ENCODE data around the gene MAP7D1.
A peak's percentile ranks its signal among the peaks of the same experiment; 100 is the strongest.

Gene MAP7D1

DNA sequence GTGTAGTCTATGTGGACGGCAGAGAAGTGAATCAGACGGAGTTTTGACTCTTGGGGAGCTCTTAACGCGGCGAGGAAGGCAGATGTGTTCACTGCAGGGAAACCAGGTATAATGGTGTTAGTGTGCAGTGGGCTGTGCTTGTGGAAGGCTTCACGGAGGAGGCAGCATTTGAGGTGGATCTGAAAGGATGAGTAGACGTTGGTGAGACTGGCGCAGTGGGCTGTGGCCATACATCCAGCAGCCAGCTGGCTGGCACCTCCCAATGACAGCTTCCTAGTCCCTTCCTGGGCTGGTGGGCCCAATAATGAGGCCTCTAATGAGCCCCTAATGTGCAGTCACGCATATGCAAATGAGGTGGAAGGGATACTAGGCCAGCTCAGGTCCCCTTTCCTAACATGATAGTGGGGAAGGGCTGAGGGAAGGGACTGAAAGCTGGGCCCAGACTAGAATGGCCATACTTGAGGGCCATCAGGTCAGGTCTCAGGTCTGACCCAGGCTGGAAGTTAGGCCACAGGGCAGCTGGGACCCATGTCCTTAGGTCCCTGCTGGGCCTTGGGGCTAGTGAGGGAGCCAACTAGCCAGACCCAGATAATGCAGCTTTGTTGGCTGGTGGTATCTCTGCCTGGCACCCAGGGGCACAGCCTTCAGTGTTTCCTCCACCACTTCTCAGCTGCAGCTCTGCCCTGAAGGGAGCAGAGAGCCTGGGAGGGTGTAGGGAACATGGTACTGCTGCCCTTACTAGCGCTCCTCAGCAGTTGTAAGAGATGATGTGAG, 3.8 kb downstream of the MAP7D1 start:
- TF ChIP-seq CTCF (IDR thresholded peaks at IDR 0.05; ENCODE audit: extremely low read depth, insufficient read depth, missing control alignments): no peak
- no peak for DNase-seq (ENCODE audit: low spot score)
- in situ Hi-C loops (cut with MboI; ENCODE audit: low pct_unique_long_range_greater_than_20kb, low sequenced_read_pairs, unreplicated experiment): no loop called here

- in situ Hi-C loops (cut with MboI; ENCODE audit: low pct_unique_long_range_greater_than_20kb, low sequenced_read_pairs, unreplicated experiment): no loop called here
- no peak for DNase-seq (ENCODE audit: low spot score)
- no peak for TF ChIP-seq CTCF (IDR thresholded peaks at IDR 0.05; ENCODE audit: extremely low read depth, insufficient read depth, missing control alignments)
These were observed 4.5 kb downstream of the MAP7D1 start for GRCh38 chr1:36160388-36160948.

DNA sequence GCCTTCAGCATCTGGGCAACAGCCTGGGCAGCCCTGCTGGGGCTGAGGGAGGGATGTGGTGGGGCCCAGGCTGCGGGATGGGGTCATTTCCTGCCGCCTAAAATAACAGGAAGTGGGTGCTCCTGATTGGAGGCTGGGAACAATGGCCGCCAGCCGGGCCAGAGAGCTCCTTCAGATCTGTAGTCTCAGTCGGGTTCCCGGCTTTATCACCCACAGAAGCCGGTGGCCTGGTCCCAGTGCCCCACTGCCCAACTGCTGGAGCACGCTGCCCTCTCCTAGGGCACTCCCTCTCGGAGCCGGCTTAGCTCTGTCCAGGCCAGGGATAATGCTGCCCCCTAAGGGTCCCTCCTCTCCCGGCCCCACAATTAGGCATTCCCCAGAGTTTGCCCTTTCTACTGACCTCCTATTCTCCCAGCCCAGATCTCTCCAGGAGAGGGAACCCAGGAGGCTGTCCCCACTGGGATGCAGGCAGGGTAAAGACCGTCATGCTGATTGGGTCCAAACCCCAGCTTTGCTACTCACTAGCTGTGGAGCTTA, 5.1 kb downstream of the MAP7D1 start:
- in situ Hi-C loops (cut with MboI; ENCODE audit: low pct_unique_long_range_greater_than_20kb, low sequenced_read_pairs, unreplicated experiment): no loop called here
- peak; percentile 44 for TF ChIP-seq CTCF (IDR thresholded peaks at IDR 0.05; ENCODE audit: extremely low read depth, insufficient read depth, missing control alignments)
- DNase-seq (ENCODE audit: low spot score): peak; percentile 68

- DNase-seq (ENCODE audit: low spot score): peak; percentile 75
- in situ Hi-C loops (cut with MboI; ENCODE audit: low pct_unique_long_range_greater_than_20kb, low sequenced_read_pairs, unreplicated experiment): no loop called here
These were observed 5.9 kb downstream of the MAP7D1 start for GRCh38 chr1:36161641-36162531.

DNA sequence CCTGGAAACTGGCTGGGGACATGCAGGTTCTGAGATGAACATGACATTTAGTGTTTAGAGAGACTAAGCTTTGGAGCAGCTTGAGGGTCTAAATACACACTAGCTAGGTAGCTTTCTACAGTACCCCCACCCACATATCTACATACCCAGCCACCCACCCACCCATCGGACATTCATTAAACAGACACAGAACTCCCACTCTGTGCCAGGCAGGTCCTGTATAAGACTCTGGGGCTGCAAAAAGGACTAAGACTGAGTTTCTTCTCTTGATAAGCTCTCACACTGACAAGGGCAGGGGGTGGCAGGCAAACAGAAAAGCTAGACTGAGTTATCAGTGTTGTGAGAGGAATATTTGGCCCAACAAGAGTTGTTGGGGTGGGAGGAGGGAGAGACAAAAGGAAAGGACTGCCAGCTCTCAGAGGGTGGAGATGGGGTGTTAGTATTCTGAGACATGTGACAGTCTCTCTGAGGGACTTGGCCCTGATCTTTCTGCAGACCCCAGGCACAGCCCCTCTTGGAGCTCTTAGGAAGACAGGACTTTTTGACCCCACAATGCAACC, 6.8 kb downstream of the MAP7D1 start:
- DNase-seq (ENCODE audit: low spot score): no peak
- in situ Hi-C loops (cut with MboI; ENCODE audit: low pct_unique_long_range_greater_than_20kb, low sequenced_read_pairs, unreplicated experiment): no loop called here
- TF ChIP-seq CTCF (IDR thresholded peaks at IDR 0.05; ENCODE audit: extremely low read depth, insufficient read depth, missing control alignments): no peak

More at GRCh38 chr1:36161641-36162531, 5.9 kb downstream of the MAP7D1 start:
- TF ChIP-seq CTCF (IDR thresholded peaks at IDR 0.05; ENCODE audit: extremely low read depth, insufficient read depth, missing control alignments): no peak

GRCh38 chr1:36163426-36163825, 7.5 kb downstream of the MAP7D1 start:
- in situ Hi-C loops (cut with MboI; ENCODE audit: low pct_unique_long_range_greater_than_20kb, low sequenced_read_pairs, unreplicated experiment): no loop called here
- no peak for TF ChIP-seq CTCF (IDR thresholded peaks at IDR 0.05; ENCODE audit: extremely low read depth, insufficient read depth, missing control alignments)
- DNase-seq (ENCODE audit: low spot score): no peak

Data from GM13977 (cell line).